Measurements from ENCODE around the gene ARHGAP26. TPM values are rescaled to one million over a fixed set of nuclear protein-coding genes. Genes with fewer than 3 reads are reported as not detected.
"Not testable (repeated sequence)": the region's sequence is repeated elsewhere in the genome, so short reads cannot be mapped to it uniquely, and the experiment has no call there.

ARHGAP26 gene
- total RNA-seq, 1 donor from 2014 or later = 7.1 TPM

DNA sequence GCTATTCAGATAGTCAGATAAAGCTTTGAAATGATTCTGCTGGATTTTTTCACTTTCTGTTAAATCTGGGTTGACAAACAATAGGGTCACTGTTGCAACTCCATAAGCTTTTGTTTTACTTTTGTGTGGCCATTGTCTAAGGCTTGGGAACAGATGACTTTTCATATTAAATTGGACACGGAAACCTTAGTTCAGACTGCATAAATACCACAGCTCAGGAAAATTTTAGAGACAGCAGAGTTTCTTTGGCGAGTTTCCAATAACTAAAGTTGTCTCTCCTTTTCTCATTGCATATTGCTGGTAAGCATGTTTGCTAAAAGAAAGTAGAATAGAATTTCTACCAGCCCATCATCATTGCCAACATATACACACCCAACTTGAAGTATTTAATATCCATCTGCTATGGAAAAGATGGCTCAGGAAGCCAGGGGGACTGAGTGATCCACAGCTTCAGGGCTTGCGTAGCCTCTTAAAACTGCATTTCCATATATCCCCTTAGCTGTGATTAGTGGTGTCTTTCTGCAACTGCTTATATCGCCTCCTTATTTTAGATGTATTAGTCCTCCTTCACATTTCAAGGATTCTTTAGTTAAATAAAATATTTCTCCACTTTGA is 168.2 kb downstream of the ARHGAP26 start:
- no peak for ATAC-seq

DNA sequence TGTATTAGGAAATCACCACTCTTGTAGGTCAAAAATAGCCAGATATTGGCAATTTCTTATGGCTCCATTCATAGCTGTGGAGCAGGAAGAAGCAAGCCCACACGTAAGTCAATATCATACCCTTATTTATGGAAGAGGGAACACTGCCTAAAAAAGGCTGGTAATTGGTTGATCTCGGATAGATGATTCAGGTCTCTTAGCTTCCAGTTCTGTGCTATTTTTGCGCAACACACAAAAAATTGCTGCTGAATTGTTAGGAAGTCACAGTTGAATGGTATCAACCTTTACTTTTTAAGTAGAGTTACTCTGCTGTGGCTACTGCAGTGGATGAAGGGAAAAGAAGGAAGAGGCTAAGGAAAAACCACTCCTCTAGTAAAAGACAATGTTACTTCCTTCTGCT is 168.8 kb downstream of the ARHGAP26 start:
- ATAC-seq = no peak

DNA sequence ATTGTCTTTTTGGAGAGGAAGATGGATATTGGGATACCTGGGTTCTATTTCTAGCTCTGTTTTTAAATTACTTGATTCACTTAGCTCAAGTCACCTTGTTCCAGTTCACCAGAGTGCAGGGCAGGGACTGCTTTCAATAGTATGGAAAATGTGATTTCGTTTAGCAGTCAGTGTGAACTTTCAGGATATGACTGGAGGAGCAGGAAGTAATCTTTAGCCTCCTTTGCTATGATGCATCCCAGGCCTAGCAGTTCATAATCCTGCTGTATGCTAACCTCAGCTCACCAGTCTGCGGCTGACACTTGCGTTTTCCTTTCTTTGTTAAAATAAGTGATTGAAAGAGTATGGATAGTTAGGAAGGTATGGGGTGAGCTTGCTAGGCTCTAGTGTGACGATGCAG is 169.7 kb downstream of the ARHGAP26 start:
- ATAC-seq = peak; percentile 56

DNA sequence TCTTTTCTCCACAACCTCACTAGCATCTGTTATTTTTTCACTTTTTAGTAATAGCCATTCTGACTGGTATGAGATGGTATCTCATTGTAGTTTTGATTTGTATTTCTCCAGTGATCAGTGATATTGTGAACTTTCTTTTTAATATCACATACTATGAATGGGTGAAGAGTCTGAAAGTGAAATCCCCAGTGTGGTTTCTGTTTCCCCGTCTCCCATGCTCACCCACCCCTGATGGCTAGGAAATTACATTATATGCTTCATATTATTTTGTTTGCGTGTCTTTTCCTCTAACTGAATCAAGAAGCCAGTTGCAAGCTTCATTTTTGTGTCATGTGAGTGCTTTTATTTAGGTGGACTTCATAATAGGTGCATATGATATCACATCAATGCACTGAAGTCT is 171.1 kb downstream of the ARHGAP26 start:
- no peak for ATAC-seq

DNA sequence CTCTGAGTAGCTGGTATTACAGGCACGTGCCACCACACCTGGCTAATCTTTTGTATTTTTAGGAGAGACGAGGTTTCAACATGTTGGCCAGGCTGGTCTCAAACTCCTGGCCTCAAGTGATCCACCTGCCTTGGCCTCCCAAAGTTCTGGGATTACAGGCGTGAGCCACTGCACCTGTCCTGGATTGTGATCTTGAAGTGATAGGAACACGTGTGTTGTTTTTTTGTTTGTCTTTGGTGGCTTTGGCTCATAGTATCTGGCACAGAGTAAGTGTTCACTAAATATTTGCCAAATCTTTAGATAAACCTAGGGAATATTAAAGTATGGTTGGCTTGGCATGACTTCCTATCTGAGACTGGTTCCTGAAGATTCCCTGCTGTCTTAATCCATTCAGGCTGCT is 172.7 kb downstream of the ARHGAP26 start:
- ATAC-seq = no peak

DNA sequence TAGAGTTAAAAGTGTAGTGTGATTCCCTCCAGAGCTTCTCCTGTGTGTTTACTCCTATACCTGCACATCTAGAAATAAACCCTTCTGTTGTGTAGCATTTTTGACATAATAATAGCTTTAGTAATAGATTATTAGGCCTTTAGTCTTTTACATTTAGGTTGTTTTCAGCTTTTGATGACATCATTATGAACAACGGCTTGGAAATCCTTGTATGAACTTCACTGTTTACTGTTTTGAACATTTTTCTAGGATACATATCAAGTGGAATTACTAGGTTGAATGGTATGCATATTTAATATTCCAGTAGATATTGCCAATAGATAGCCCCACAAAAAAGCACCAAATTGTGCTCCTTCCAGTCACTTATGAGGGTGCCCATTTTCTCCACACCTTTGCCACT is 174.0 kb downstream of the ARHGAP26 start:
- no peak for ATAC-seq

DNA sequence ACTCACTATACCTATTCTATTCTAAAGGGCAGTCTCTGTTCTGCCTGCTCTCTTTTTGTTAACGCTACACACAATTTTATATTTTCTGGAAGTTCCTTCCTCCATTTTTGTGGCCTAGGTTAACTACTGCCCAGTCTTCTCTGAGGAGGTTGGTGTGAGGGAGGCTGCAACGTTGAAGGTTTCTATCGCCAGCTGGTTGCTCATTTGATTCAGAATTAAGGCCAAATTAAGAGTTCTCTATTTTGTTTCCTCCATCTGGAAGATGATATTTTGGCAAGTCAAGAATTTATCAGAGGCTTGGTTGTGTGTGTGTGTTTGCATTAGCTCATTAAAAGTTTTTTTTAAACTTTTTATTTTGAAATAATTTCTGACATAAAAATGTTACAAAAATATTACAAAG is 175.1 kb downstream of the ARHGAP26 start:
- no peak for ATAC-seq

DNA sequence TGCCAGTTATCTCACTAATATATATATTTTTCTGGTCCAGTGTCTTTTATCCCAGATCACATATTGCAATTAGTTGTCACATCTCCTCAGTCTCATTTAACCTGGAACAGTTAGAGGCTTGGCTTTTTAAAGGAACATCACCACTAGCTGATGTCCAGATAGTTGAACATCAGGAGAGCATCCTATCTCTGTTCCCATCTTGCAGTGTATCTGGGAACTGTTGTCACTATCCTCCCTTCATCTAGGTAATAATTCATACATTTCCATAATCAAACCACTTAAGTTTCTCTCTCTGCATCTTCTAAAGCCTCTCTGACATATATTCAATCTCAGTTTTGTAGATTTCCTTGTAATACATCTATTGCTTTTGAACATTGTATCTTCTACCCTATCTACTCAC is 175.7 kb downstream of the ARHGAP26 start:
- no peak for ATAC-seq

DNA sequence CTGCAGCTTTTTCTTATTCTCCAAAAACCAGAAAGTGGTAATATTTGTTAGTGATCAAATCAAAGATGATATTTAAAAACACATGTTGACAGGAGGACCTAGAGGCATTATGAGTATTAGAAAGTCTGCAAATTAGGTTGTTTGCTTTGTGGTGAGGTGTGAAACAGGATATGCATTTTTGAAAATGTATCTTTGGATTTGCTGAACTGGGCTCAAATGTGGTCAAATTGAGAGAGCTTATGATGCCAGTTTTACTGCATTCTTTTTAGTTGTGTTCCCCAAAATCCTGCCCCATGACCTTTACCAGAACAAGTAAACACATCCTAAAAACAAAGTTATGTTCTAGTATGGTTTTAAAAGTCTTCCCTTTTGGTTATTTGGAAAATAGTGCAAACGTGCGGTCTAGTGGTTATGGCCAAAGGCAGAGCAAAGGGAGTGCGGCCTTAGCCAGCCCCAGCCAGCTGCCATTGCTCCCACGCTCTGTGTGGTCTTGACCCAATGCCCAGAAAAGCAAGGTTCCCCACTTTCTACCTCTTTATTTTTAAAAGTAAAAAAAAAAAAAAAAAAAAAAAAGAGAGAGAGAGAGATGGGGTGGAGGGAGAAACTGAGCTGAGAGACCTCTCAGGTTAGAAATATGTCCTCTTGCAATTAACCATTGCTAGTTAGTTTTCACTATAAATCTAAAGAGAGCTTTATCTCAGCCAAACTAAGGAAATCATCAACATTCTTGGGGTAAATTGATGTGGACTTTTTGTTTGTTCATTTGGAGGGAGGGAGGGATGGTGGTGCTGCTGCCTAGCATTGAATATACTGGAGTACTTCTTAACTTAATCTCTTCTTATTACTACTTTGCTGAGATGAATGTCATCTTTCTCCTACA is 176.6 kb downstream of the ARHGAP26 start:
- ATAC-seq = no peak

DNA sequence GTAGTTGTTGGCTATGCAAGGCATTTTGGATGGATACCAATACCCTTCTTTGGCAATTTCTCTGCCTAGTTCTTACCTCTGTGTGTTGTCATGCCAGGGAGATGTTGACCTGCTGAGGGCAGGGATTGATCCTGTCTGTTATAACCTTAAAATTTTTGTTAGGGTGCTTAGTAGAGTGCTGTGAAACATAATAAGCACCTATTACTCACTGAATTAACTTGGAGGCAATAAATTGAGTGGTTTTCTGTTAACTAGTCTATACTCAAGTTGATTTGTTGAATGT is 177.2 kb downstream of the ARHGAP26 start:
- no peak for ATAC-seq

DNA sequence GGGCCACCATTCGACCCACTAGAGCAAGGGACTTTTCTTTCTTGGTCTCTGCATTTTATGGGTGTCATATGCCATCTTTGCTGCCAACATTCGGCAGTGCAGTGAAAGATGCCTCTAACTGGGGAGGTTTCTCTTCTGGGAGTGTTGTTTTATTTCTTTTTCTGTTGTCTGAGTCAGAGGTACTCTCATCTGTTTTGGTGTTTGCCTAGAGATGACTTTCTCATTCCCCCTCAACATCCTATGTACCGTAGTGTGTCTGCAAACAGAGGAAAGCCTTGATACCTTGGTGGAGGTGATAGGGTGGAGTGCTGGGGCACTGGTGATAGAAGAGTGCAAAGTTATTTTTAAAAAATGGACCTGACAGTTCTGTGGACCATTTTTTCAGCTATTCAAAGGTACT is 182.1 kb downstream of the ARHGAP26 start:
- ATAC-seq = no peak

DNA sequence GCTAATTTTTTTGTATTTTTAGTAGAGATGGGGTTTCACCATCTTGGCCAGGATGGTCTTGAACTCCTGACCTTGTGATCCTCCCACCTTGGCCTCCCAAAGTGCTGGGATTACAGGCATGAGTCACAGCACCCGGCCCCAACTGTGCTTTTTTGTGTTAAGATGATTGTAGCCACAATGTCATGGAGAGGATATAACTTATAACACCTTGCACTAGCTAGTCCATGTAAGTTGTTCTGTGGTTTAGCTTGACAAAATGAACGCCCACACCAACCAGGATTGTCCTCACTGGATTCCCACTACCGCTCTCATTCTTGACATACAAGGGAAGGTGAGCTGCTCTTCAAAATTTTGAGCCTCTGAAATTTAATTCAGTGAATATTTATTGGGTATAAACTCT is 182.7 kb downstream of the ARHGAP26 start:
- ATAC-seq = not testable (repeated sequence)

DNA sequence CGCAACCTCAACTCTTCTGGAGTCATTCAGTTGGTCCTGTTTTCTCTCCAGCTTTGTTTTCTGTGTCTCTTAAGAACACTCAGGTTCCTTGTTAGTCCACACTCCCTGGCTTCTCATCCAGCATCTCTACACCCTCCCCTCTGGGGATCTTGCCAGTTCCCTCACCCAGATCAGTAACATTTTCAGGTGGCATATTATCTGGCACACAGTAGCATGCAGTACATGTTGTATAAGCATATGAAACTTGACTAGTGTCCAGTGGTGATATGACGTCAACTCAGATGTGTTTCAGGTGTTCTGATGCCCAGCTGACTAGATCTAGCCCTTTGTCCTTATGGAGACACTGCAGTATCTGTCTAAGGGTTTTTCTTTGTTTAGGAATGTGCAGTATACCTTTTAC is 184.3 kb downstream of the ARHGAP26 start:
- no peak for ATAC-seq

DNA sequence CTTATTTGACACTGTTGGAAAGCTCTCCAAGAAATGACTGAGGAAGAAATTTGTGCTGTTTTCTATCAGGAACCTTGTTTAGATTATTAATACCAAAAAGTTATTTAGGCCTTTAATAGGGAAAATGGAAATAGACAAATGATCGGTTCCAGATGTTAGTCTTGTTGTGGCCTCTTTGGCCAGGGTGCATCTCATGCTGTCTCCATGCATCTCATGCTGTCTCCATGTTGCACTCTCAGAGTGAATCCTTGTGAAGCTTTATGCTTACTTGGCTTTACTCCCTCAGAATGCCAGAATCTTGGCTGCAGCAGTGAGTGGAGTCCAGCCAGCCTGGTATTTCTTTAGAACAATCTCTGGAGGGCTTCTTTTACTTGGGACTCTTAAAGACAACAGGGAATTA is 185.5 kb downstream of the ARHGAP26 start:
- ATAC-seq = no peak

DNA sequence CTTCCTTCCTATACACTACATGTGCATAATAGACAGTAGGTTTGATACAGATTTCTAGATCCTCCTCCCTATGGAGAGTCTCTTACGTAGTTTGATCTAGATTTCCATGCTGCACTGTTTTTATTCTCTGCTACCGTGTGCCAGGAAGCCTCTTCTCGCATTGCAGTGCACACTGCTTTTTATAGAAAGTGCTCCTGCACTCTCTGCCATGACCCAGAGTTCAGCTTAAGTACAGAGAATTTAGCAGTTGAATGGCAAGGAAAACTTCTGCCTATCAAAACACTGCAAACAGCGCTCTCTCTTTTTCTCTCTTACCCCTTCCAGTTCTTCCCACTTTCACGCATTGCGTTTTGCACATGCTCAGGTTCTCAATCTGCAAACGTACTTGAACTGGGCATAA is 187.4 kb downstream of the ARHGAP26 start:
- ATAC-seq = no peak

DNA sequence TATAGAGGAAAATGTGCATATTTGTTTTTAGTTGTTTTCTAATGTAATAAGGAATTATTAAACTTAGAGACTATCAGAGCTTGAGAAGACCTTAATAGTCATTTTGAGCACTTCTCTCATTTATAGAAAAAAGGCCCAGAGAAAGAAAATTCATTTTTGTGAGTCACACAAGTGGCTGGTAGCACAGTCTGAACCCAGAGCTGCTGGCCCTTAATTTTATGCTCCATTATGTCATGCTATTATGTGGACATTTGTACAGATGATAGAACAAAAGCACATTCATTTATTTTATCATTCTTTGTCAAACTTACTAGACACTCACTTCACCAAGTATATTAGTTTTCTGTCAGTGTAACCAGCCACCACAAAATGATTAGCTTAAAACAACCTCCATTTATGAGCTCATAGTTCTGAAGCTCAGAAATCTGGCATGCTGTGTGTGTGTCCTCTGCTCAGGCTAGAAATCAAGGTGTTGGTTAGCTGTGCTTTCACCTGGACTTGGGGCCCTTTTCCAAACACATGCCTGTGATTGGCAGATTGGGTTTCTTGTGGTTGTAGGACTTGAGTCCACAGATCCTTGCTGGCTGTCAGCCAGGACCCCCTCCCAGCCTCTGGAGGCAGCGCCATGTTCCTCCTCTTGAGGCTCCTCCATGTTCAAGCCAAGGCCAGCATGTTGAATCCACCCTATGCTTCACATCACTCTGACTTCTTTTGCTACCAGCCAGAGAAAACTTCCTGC is 188.9 kb downstream of the ARHGAP26 start:
- ATAC-seq = no peak

DNA sequence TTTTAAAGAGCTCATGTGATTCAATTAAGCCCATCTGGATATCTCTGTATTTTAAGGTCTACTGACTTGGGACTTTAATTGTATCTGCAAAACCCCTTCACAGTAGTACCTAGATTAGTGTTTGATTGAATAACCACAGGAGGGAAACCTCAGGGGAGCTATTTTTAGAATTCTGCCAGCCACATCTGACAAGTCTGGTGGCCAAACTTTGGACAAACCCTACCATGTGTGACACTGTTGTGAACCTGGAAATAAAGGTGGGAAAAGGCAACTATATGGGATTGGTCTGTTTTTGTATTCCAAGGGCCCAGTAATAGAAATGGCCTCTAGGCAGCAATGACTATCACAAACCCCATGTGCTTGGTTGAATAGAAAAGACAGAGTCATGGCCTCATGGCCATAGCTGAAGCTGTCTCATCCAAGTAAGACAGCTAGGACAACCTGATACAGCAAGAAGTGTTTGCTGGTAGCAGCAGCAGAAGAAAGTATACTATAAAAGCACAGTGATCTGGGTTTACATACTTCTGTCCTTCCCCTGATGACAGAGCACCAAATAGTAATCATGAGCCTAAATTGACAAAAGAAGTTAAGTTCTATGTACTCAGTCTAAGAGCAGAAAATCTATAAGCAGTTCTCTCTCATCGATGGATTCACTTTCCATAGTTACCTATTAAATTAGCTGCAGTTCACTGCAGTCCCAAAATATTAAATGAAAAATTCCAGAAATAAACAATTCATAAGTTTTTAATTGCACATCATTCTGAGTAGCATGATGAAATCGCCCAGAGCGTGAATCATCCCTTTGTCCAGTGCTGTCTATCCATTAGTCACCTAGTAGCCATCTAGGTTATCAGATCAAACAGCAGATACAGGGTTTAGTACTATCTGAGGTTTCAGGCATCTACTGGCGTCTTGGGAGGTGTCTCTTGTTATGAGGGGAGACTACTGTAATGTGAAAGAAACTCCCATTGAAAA is 189.8 kb downstream of the ARHGAP26 start:
- no peak for ATAC-seq

DNA sequence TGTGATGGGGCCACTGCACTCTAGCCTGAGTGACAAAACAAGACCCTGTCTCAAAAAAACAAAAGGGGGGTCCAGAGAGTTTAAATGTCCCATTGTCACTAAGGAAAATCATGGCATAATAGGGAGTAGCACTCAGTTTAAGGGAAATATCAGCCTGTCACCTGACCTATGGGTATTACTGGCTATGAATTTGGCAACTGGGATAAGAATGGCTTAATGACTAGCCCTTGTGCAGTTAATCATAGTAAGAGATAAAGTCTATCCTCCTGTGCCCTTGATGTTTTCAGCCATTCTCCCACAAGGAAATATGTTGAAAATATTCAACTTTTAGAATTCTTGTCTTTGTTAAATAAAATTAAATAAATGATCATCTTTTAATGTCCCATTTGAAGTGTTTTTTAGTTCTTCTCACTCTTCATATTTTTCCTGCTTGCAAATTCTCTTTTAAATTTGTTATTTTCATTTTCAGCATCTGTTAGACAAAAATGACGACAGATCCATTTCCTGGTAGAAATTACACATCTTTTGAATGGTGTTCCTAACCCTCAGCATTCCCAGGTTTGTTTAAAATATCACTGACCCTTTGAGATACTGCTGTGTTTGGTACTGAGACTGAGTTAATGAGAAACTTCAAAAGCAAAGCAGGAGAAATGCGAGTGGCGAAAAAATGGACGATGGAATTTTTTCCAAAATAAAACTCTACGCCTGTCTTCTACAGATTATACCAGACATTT is 191.4 kb downstream of the ARHGAP26 start:
- no peak for ATAC-seq

DNA sequence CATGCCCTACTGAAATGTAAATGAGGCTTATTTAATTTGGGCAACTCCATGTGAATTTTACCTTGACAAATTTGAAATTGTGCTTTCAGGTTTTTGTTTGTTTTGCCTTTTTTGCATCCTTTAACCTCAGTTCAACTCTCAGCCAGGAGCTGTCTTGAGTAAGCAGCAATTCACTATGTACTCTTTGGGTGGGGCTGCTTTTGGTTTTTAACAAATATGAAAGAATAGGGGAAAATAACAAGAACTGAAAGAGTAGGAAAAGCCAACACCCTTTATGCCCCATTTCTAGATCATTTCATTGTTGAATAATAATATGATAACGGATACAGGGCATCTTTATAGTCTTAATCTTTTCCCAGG is 192.0 kb downstream of the ARHGAP26 start:
- ATAC-seq = no peak

DNA sequence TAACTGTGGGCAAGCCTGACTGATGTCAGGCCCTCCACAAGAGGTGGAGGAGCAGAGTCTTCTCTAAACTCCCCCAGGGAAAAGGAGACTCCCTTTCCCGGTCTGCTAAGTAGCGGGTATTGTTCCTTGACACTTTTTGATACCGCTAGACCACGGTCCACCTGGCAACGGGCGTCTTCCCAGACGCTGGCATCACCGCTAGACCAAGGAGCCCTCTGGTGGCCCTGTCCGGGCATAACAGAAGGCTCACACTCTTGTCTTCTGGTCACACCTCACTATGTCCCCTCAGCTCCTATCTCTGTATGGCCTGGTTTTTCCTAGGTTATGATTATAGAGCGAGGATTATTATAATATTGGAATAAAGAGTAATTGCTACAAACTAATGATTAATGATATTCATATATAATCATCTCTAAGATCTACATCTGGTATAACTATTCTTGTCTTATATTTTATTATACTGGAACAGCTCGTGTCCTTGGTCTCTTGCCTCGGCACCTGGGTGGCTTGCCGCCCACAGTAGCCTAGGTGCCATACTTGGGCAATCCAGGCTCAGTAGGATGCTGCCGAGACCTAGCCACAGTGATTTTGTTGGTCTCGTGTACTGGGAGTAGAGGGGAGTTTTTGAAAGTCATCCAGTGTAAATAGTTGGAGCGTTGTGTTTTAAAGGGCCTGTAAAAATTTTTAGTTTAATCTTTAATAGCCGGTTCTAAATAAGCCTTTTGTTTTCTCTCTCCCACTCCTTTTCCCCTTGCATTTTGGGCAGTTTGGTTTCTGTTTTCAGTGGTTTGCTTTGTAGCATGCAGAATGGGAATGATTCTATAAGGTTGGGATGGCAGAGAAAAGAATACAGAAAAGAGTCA is 195.3 kb downstream of the ARHGAP26 start:
- not testable (repeated sequence) for ATAC-seq

DNA sequence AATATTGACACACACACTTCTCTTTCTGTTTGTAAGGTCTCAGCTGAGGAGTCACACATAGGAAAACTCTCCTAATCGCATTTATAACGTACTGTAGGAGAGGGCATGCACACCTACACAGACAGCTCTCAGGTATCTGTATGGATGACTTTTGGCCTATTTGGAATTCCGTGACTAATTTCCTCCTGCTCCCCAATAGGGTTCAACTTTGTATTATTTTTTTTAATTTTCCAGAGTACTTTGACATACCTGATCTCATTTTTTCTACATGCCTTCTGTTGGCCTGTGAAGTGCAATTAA is 195.9 kb downstream of the ARHGAP26 start:
- no peak for ATAC-seq

Measured in esophagus mucosa (tissue), 1 donor.